Neural crest cell (in vitro differentiated cells): Measurements from ENCODE around the gene GPHN. TPM values are rescaled to one million over a fixed set of nuclear protein-coding genes. Genes with fewer than 3 reads are reported as not detected.

Experiments
- DNase-seq: peaks from one replicate; pipeline ENCODE4 v3.0.0; 2021; ENCODE audit warnings: low read depth, mixed read lengths, low spot score
- H3K27ac Mint-ChIP-seq: one replicate; pipeline ENCODE4 v1.8.0; 2021; ENCODE audit warnings: mild to moderate bottlenecking, mixed read lengths; ENCODE audit not compliant: unreplicated experiment
- H3K27me3 Mint-ChIP-seq: 2 replicates; pipeline ENCODE4 v1.8.0; 2021; ENCODE audit warnings: low read depth, mild to moderate bottlenecking, mixed read lengths
- H3K36me3 Mint-ChIP-seq: 2 replicates; pipeline ENCODE4 v1.8.0; 2021; ENCODE audit warnings: low read depth, mild to moderate bottlenecking, mixed read lengths
- H3K4me1 Mint-ChIP-seq: 2 replicates; pipeline ENCODE4 v1.8.0; 2021; ENCODE audit warnings: mixed read lengths
- H3K4me3 Mint-ChIP-seq: one replicate; pipeline ENCODE4 v1.8.0; 2021; ENCODE audit warnings: mild to moderate bottlenecking, mixed read lengths
- H3K9me3 Mint-ChIP-seq: 2 replicates; pipeline ENCODE4 v1.8.0; 2021; ENCODE audit warnings: mixed read lengths
- CTCF ChIP-seq: fragments of 200-600 bp; sonication (generic); conservative IDR thresholded peaks from 2 replicates; pipeline ENCODE4 v1.5.0; 2021; ENCODE audit warnings: antibody characterized with exemption, mild to moderate bottlenecking
- total RNA-seq: library from RNA; stranded (reverse); gene quantifications from 2 replicates; pipeline ENCODE4 v1.2.1, GENCODE V29; 2021

The GPHN gene
- total RNA-seq, 1 donor from 2014 or later: 43.5 TPM

GRCh38 chr14:66939409-66939808 lies 431.5 kb downstream of the GPHN start:
- Mint-ChIP-seq H3K9me3 (peaks cover 13% of the 10 kb centered on the region), H3K4me3 (no peak overlapping the region), H3K36me3 (peaks cover 40% of the 10 kb centered on the region), H3K27me3 (no peaks in the 10 kb centered on the region), H3K4me1 (no peaks in the 10 kb centered on the region), H3K27ac (no peak overlapping the region)
- no peak for DNase-seq
- TF ChIP-seq CTCF: no peak

- no peaks in the 10 kb centered on the region for H3K4me1 Mint-ChIP-seq
- no peak overlapping the region for H3K27ac Mint-ChIP-seq
- H3K4me3 Mint-ChIP-seq: no peak overlapping the region
- TF ChIP-seq CTCF: no peak
- H3K9me3 Mint-ChIP-seq: peaks cover 20% of the 10 kb centered on the region
- DNase-seq: no peak
- peaks cover 57% of the 10 kb centered on the region for H3K36me3 Mint-ChIP-seq
- H3K27me3 Mint-ChIP-seq: no peaks in the 10 kb centered on the region
Measured at GRCh38 chr14:66944872-66945271, 436.9 kb downstream of the GPHN start.

- H3K9me3 Mint-ChIP-seq: peaks cover 13% of the 10 kb centered on the region
- H3K27me3 Mint-ChIP-seq: no peaks in the 10 kb centered on the region
- no peak for DNase-seq
- no peaks in the 10 kb centered on the region for H3K4me1 Mint-ChIP-seq
- TF ChIP-seq CTCF: no peak
- peaks cover 35% of the 10 kb centered on the region for H3K36me3 Mint-ChIP-seq
- no peak overlapping the region for H3K4me3 Mint-ChIP-seq
- no peak overlapping the region for H3K27ac Mint-ChIP-seq
Measured at GRCh38 chr14:66955159-66955558, 447.2 kb downstream of the GPHN start.

GRCh38 chr14:66959437-66960050 lies 451.6 kb downstream of the GPHN start:
- no peaks in the 10 kb centered on the region for H3K4me1 Mint-ChIP-seq
- no peak overlapping the region for H3K4me3 Mint-ChIP-seq
- no peak overlapping the region for H3K27ac Mint-ChIP-seq
- no peak for TF ChIP-seq CTCF
- peaks cover 13% of the 10 kb centered on the region for H3K9me3 Mint-ChIP-seq
- H3K27me3 Mint-ChIP-seq: no peaks in the 10 kb centered on the region
- no peak for DNase-seq
- H3K36me3 Mint-ChIP-seq: peaks cover 46% of the 10 kb centered on the region

GRCh38 chr14:66965831-66966230 lies 457.9 kb downstream of the GPHN start:
- DNase-seq: no peak
- H3K9me3 Mint-ChIP-seq: no peaks in the 10 kb centered on the region
- no peak for TF ChIP-seq CTCF
- H3K27ac Mint-ChIP-seq: no peak overlapping the region
- H3K4me1 Mint-ChIP-seq: no peaks in the 10 kb centered on the region
- no peaks in the 10 kb centered on the region for H3K27me3 Mint-ChIP-seq
- H3K36me3 Mint-ChIP-seq: peaks cover 10% of the 10 kb centered on the region
- H3K4me3 Mint-ChIP-seq: no peak overlapping the region

GRCh38 chr14:66972469-66972868 lies 464.5 kb downstream of the GPHN start:
- no peak for DNase-seq
- TF ChIP-seq CTCF: no peak
- no peaks in the 10 kb centered on the region for H3K27me3 Mint-ChIP-seq
- H3K36me3 Mint-ChIP-seq: no peaks in the 10 kb centered on the region
- no peaks in the 10 kb centered on the region for H3K4me1 Mint-ChIP-seq
- H3K27ac Mint-ChIP-seq: no peak overlapping the region
- H3K9me3 Mint-ChIP-seq: no peaks in the 10 kb centered on the region
- H3K4me3 Mint-ChIP-seq: no peak overlapping the region
